Natural killer cell (primary cell): ENCODE measurements around the gene SLC2A9. TPM values are rescaled to one million over a fixed set of nuclear protein-coding genes. Genes with fewer than 3 reads are reported as not detected.

ENCODE experiments used
- ATAC-seq, 3 donors: fragments of 150-1000 bp in 2 of 3; fragments of 200-7000 bp in 1 of 3; cut with Tn5 transposase; 1 replicate in 1 of 3; 2 replicates in 2 of 3; pipeline ENCODE4 v1.10.0; 2021; ENCODE audit warnings: mild to moderate bottlenecking in 2 of 3, moderate library complexity in 2 of 3
- DNase-seq, 2 donors: peaks; one replicate each; pipeline versions ENCODE4 v3.0.0 to v3.0.0-alpha.2; 2013 to 2021; ENCODE audit warnings: mixed read lengths in 1 of 2
- H3K27ac ChIP-seq: one replicate; pipeline ENCODE4 v1.5.1; 2013; ENCODE audit warnings: mild to moderate bottlenecking, low read length
- H3K27me3 ChIP-seq: one replicate; pipeline ENCODE4 v1.6.1; 2013; ENCODE audit warnings: low read length; ENCODE audit not compliant: control insufficient read depth, insufficient read depth
- H3K36me3 ChIP-seq: one replicate; pipeline ENCODE4 v1.6.1; 2013; ENCODE audit warnings: low read length; ENCODE audit not compliant: control insufficient read depth, insufficient read depth
- H3K4me1 ChIP-seq: one replicate; pipeline ENCODE4 v1.6.1; 2013; ENCODE audit warnings: low read length; ENCODE audit not compliant: control insufficient read depth, insufficient read depth
- H3K4me3 ChIP-seq: one replicate; pipeline ENCODE4 v1.5.1; 2013; ENCODE audit warnings: low read length
- H3K9me3 ChIP-seq: one replicate; pipeline ENCODE4 v1.6.1; 2013; ENCODE audit warnings: low read length; ENCODE audit not compliant: control insufficient read depth, insufficient read depth
- H3K27ac Mint-ChIP-seq, 2 donors: one replicate each; pipeline ENCODE4 v1.8.0; 2022; ENCODE audit warnings: mild to moderate bottlenecking in 2 of 2, mixed read lengths in 2 of 2, moderate library complexity in 1 of 2
- H3K27me3 Mint-ChIP-seq, 2 donors: one replicate each; pipeline ENCODE4 v1.8.0; 2022; ENCODE audit warnings: low read depth in 2 of 2, mixed read lengths in 2 of 2
- H3K36me3 Mint-ChIP-seq: one replicate; pipeline ENCODE4 v1.8.0; 2022; ENCODE audit warnings: mixed read lengths
- H3K4me1 Mint-ChIP-seq, 2 donors: one replicate each; pipeline ENCODE4 v1.8.0; 2022; ENCODE audit warnings: mixed read lengths in 2 of 2
- H3K4me3 Mint-ChIP-seq: one replicate; pipeline ENCODE4 v1.8.0; 2022; ENCODE audit warnings: mild to moderate bottlenecking, moderate library complexity, mixed read lengths
- H3K9me3 Mint-ChIP-seq, 2 donors: one replicate each; pipeline ENCODE4 v1.8.0; 2022; ENCODE audit warnings: mixed read lengths in 2 of 2
- WGBS: methylation state at CpG from one replicate; pipeline ENCODE4 v1.1.7; 2013; ENCODE audit warnings: missing lambda C conversion rate; ENCODE audit not compliant: insufficient coverage; 5-methylcytosine and 5-hydroxymethylcytosine counted together
- intact Hi-C: fragments of 100-400 bp; cut with micrococcal nuclease; formaldehyde crosslinking; loops from one replicate; pipeline ENCODE4 v1.14.2; 2022
- total RNA-seq, 4 donors: library from RNA; stranded (reverse); fragments of 120-200 nt in 1 of 4; gene quantifications; one replicate each; pipeline versions ENCODE4 v1.2.3 to v1.2.4, GENCODE V29; 2013 to 2022
- TF ChIP-seq, protein P1 (sequence below): fragments of 200-600 bp; IDR thresholded peaks from one replicate; pipeline ENCODE4 v1.8.0; 2022; ENCODE audit warnings: antibody characterized with exemption

SLC2A9 gene
- total RNA-seq, 3 donors from 2014 or later (not counting 1 experiment from before 2014, with no cell fraction given), result 1.5 to 5.5 (median 3.9) TPM

- no peak overlapping the region for H3K4me3 Mint-ChIP-seq
- intact Hi-C loops, result no loop called here
- peaks cover 0 to 6% of the 10 kb centered on the region in 2 donors for H3K27me3 Mint-ChIP-seq
- H3K36me3 Mint-ChIP-seq, result no peaks in the 10 kb centered on the region
- Histone ChIP-seq H3K27ac (no peak overlapping the region), H3K4me1 (no peaks in the 10 kb centered on the region), H3K9me3 (no peaks in the 10 kb centered on the region), H3K4me3 (no peak overlapping the region), H3K36me3 (no peaks in the 10 kb centered on the region), H3K27me3 (no peaks in the 10 kb centered on the region)
- ATAC-seq (no peak), DNase-seq (no peak)
- no peaks in the 10 kb centered on the region for H3K4me1 Mint-ChIP-seq
- H3K9me3 Mint-ChIP-seq, result no peaks in the 10 kb centered on the region
- TF ChIP-seq, protein P1, sequence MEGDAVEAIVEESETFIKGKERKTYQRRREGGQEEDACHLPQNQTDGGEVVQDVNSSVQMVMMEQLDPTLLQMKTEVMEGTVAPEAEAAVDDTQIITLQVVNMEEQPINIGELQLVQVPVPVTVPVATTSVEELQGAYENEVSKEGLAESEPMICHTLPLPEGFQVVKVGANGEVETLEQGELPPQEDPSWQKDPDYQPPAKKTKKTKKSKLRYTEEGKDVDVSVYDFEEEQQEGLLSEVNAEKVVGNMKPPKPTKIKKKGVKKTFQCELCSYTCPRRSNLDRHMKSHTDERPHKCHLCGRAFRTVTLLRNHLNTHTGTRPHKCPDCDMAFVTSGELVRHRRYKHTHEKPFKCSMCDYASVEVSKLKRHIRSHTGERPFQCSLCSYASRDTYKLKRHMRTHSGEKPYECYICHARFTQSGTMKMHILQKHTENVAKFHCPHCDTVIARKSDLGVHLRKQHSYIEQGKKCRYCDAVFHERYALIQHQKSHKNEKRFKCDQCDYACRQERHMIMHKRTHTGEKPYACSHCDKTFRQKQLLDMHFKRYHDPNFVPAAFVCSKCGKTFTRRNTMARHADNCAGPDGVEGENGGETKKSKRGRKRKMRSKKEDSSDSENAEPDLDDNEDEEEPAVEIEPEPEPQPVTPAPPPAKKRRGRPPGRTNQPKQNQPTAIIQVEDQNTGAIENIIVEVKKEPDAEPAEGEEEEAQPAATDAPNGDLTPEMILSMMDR, result no peak
- WGBS, result 92% methylated on average over 4 of the region's 4 CpGs
- no peak overlapping the region for H3K27ac Mint-ChIP-seq
Measured at GRCh38 chr4:9953089-9953488, 68.2 kb downstream of the SLC2A9 start.

- DNase-seq, result no peak
- ATAC-seq, result no peak
- no peak overlapping the region for H3K4me3 ChIP-seq
- H3K27me3 ChIP-seq, result no peaks in the 10 kb centered on the region
- Mint-ChIP-seq H3K27me3 (peaks cover 0 to 6% of the 10 kb centered on the region in 2 donors), H3K27ac (no peak overlapping the region), H3K4me3 (no peak overlapping the region), H3K4me1 (no peaks in the 10 kb centered on the region), H3K36me3 (no peaks in the 10 kb centered on the region), H3K9me3 (no peaks in the 10 kb centered on the region)
- no peaks in the 10 kb centered on the region for H3K4me1 ChIP-seq
- intact Hi-C loops, result no loop called here
- 87% methylated on average over 8 of the region's 8 CpGs for WGBS
- TF ChIP-seq, protein P1, result no peak
- no peak overlapping the region for H3K27ac ChIP-seq
- H3K36me3 ChIP-seq, result no peaks in the 10 kb centered on the region
- no peaks in the 10 kb centered on the region for H3K9me3 ChIP-seq
Measured at GRCh38 chr4:9952415-9952950, 68.8 kb downstream of the SLC2A9 start.

GRCh38 chr4:9949573-9949972 is 71.7 kb downstream of the SLC2A9 start:
- H3K9me3 ChIP-seq, result no peaks in the 10 kb centered on the region
- WGBS, result 73% methylated on average over 2 of the region's 2 CpGs
- ATAC-seq (no peak), DNase-seq (no peak)
- H3K36me3 Mint-ChIP-seq, result no peaks in the 10 kb centered on the region
- TF ChIP-seq, protein P1, result no peak
- no peak overlapping the region for H3K27ac Mint-ChIP-seq
- H3K9me3 Mint-ChIP-seq, result no peaks in the 10 kb centered on the region
- no peak overlapping the region for H3K27ac ChIP-seq
- no peaks in the 10 kb centered on the region for H3K4me1 ChIP-seq
- no peak overlapping the region for H3K4me3 ChIP-seq
- intact Hi-C loops, result no loop called here
- no peak overlapping the region for H3K4me3 Mint-ChIP-seq
- H3K36me3 ChIP-seq, result no peaks in the 10 kb centered on the region
- H3K4me1 Mint-ChIP-seq, result no peaks in the 10 kb centered on the region
- H3K27me3 Mint-ChIP-seq, result peaks cover 0 to 3% of the 10 kb centered on the region in 2 donors
- no peaks in the 10 kb centered on the region for H3K27me3 ChIP-seq
